BLaER1 treated with 17β-estradiol and CSF1 and Interleukin-3, amounts not matched to agents 10 nM and 100 nM (cell line): Measurements from ENCODE around the gene SMARCC2.
A peak's percentile ranks its signal among the peaks of the same experiment; 100 is the strongest.

Experiments used
- H3K27ac ChIP-seq, 11 experiments: shearing (Covaris generic); formaldehyde crosslinking; 2 replicates each; pipeline ENCODE4 v1.8.1; 2022
- H3K27me3 ChIP-seq, 11 experiments: shearing (Covaris generic); formaldehyde crosslinking; 2 replicates each; pipeline ENCODE4 v1.8.1; 2022
- H3K36me3 ChIP-seq, 11 experiments: shearing (Covaris generic); formaldehyde crosslinking; 2 replicates each; pipeline ENCODE4 v1.8.1; 2022
- H3K4me1 ChIP-seq, 10 experiments: shearing (Covaris generic); formaldehyde crosslinking; 2 replicates each; pipeline ENCODE4 v1.8.1; 2022
- H3K4me2 ChIP-seq, 11 experiments: shearing (Covaris generic); formaldehyde crosslinking; 2 replicates each; pipeline ENCODE4 v1.8.1; 2022
- H3K4me3 ChIP-seq, 10 experiments: shearing (Covaris generic); formaldehyde crosslinking; 2 replicates each; pipeline ENCODE4 v1.8.1; 2022
- H3K9ac ChIP-seq, 11 experiments: shearing (Covaris generic); formaldehyde crosslinking; 2 replicates each; pipeline ENCODE4 v1.8.1; 2022
- H3K9me3 ChIP-seq, 11 experiments: shearing (Covaris generic); formaldehyde crosslinking; replicated peaks in 1 of 11; 2 replicates each; pipeline ENCODE4 v1.8.1; 2022
- H4K20me1 ChIP-seq, 11 experiments: shearing (Covaris generic); formaldehyde crosslinking; 2 replicates each; pipeline ENCODE4 v1.8.1; 2022
- Cebpa-rat ChIP-seq, 11 experiments: shearing (Covaris generic); IDR thresholded peaks; 2 replicates each; pipeline ENCODE4 v1.8.1; 2022

Gene SMARCC2

DNA sequence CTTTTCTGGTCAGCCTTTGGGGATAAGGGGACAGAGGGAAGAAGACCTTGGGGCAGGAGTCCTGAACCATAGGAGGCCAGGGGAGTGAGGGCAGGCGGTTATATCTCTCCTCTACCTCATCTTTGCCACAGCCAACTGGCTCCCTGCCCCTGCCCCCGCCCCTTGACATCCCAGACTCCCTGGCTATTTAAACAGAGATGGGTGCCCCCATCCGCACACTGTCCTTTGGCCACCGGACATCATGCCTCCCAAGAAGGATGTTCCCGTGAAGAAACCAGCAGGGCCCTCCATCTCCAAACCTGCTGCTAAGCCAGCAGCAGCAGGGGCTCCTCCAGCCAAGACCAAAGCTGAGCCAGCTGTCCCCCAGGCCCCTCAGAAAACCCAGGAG, 35.6 kb downstream of the SMARCC2 start:
- Histone ChIP-seq H3K9me3 (no peaks in the 10 kb centered on the region), H3K9ac (peak overlapping the region; percentile 74 to 88 (median 84); a peak in 20 of 22 replicates), H3K4me1 (peaks cover 47 to 65% (median 54%) of the 10 kb centered on the region in 10 experiments), H3K27ac (peak overlapping the region in 9 of 11 experiments; percentile 84 to 92 (median 87); a peak in 15 of 22 replicates), H3K27me3 (no peaks in the 10 kb centered on the region), H3K36me3 (peaks cover 11 to 30% (median 17%) of the 10 kb centered on the region in 11 experiments), H4K20me1 (peaks cover 0 to 3% (median 0%) of the 10 kb centered on the region in 11 experiments; a peak in 4 of 22 replicates), H3K4me3 (peak overlapping the region; percentile 62 to 80 (median 72); a peak in 14 of 20 replicates), H3K4me2 (peak overlapping the region; percentile 88 to 100 (median 97))
- TF ChIP-seq Cebpa-rat (IDR thresholded peaks at IDR 0.05): no peak

DNA sequence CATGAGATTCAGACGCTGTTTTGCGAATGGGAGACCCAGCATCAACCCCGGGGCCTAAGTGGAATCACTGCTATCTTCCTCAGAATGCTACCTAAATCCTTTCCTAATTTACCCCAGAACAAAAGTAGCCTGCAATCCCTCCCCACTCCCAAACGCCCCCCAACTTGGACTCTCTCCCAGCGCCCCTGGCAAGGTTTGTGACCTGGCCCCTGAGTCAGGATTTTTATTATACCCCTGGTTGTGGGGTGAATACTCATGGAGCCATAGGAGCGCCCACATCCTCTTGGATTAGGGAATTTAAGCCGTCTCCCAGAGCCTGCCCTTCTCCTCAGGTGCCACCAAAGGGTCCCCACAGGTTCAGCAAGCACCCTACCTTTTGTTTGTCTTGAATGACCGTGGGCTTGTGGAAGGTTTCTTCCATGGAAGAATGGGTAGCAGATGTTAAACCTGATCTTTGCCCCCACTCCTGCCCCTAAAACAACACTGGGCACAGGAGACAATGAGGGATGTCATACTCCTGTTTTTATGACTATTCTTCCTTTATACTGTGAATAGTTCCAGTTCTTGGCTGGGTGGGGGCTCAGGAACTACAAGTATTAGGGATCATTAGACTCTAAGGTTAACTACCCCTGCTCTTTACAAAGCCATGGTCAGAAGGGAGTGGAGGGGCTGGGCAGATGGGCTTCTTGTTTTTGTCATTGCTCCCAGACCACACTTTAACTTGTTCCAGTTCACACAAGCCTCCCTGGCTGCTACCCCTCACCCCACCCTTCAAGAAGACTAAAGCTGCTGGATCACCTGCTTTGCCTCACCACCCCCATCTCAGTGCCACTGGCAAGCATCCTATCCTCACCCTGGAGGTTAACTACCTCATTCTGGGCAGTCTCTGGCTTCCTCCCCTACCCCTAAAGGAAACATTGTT, 36.3 kb downstream of the SMARCC2 start:
- H4K20me1 ChIP-seq: no peaks in the 10 kb centered on the region
- peak overlapping the region; percentile 75 to 92 (median 86) for H3K27ac ChIP-seq
- H3K4me1 ChIP-seq: peaks cover 47 to 65% (median 54%) of the 10 kb centered on the region in 10 experiments
- peak overlapping the region; percentile 74 to 88 (median 84) for H3K9ac ChIP-seq
- H3K9me3 ChIP-seq: no peaks in the 10 kb centered on the region
- peak overlapping the region; percentile 62 to 80 (median 72) for H3K4me3 ChIP-seq
- no peaks in the 10 kb centered on the region for H3K27me3 ChIP-seq
- peaks cover 11 to 30% (median 17%) of the 10 kb centered on the region in 11 experiments for H3K36me3 ChIP-seq
- TF ChIP-seq Cebpa-rat (IDR thresholded peaks at IDR 0.05): no peak
- H3K4me2 ChIP-seq: peak overlapping the region; percentile 88 to 100 (median 97)

DNA sequence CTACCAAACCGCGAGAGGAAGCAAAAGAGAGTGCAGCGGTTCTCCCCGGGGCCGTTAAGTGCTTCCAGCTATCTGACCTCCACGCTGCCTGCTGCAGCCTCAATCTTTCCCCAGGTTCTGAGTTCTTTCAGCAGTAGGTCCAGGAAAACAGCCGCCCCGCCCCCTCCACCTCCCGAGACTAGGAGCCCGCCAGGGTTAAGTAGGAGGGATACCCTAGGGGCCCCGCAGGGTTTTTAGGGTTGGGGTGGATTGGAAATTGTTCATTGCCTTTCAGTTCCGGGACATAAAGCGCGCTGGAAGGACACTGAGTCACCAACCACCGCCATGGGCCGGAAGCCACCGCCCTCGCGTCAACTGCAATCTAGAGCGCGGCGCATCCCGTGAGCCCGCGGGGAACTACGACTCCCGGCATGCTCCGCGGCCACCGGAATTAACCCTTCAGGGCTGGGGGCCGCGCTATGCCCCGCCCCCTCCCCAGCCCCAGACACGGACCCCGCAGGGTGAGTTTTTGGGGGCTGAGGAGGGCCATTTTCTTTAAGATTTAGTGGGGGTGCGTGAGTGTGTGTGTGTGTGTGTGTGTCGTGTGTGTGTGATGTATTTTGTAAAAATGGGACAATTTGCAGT, 37.0 kb downstream of the SMARCC2 start, which contains the start of gene MYL6B:
TSS of gene MYL6B (plus strand) at position 456 of the 624 bp plus-strand sequence. CDS start 1,332 bp downstream, outside the sequence.
- peak within 1 kb of the TSS; percentile 62 to 80 (median 72) for H3K4me3 ChIP-seq

DNA sequence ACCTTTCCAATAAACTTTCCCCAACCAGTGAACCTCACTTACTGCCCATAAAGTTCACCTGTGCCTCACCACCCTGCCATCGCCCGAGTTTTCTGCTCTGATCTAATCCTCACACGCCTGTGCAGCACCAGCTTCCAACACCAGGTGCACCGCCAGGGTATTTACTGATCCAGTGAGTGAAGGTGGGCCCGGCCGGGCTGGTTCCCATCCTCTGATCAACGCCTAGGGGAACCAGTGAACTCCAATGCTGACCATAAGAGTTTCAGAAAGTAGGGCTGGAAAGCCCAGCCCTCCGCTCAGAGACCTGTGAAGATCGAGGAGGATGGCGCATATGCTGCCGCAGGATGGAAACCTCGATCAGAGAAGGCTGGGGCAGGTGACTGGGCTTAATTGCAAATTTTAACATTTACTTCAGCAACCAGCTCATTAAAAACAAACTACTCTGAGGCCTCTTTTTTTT, 37.6 kb downstream of the SMARCC2 start:
- peak overlapping the region; percentile 74 to 88 (median 84) for H3K9ac ChIP-seq
- H3K27me3 ChIP-seq: no peaks in the 10 kb centered on the region
- H3K27ac ChIP-seq: peak overlapping the region; percentile 75 to 92 (median 86)
- no peaks in the 10 kb centered on the region for H3K9me3 ChIP-seq
- H3K4me2 ChIP-seq: peak overlapping the region; percentile 84 to 100 (median 95)
- TF ChIP-seq Cebpa-rat (IDR thresholded peaks at IDR 0.05): no peak
- peaks cover 11 to 30% (median 17%) of the 10 kb centered on the region in 11 experiments for H3K36me3 ChIP-seq
- H4K20me1 ChIP-seq: peaks cover 0 to 3% (median 0%) of the 10 kb centered on the region in 11 experiments; a peak in 1 of 22 replicates
- peak overlapping the region; percentile 62 to 80 (median 72) for H3K4me3 ChIP-seq
- peaks cover 42 to 62% (median 51%) of the 10 kb centered on the region in 10 experiments for H3K4me1 ChIP-seq

More for the DNA sequence above, 37.0 kb downstream of the SMARCC2 start, which contains the start of gene MYL6B:
- Histone ChIP-seq H3K4me1 (peaks cover 48 to 62% (median 54%) of the 10 kb centered on the region in 10 experiments), H3K36me3 (peaks cover 11 to 30% (median 17%) of the 10 kb centered on the region in 11 experiments), H3K9me3 (no peaks in the 10 kb centered on the region), H3K27me3 (no peaks in the 10 kb centered on the region), H3K27ac (peak within 1 kb of the TSS; percentile 75 to 92 (median 86)), H4K20me1 (no peaks in the 10 kb centered on the region), H3K4me2 (peak within 1 kb of the TSS; percentile 88 to 100 (median 97)), H3K9ac (peak within 1 kb of the TSS; percentile 74 to 88 (median 84))
- no peak for TF ChIP-seq Cebpa-rat (IDR thresholded peaks at IDR 0.05)

DNA sequence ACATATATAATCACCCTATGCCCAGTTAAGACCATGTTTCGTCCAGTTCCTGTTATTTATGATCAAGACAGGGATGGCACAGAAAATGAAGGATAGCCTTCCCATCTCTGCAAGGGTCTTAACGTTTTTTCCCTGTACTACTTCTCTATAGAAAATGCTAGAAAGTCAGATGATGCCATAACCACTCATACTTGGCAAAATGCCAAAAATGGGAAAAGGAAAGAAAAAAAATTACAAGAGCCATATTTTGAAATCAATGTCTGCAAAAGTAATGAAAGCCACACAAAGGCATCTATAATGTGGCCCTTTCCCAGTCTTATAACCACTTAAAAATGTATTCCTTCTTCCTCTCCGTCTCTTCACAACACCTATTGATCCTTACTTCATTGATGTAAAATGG, 38.7 kb downstream of the SMARCC2 start:
- Histone ChIP-seq H3K27ac (peak overlapping the region in 1 of 11 experiments; percentile 85; a peak in 1 of 22 replicates), H3K27me3 (no peaks in the 10 kb centered on the region), H3K36me3 (peaks cover 5 to 20% (median 12%) of the 10 kb centered on the region in 11 experiments), H3K9ac (no peak overlapping the region), H3K4me3 (no peak overlapping the region), H4K20me1 (peaks cover 0 to 3% (median 0%) of the 10 kb centered on the region in 11 experiments; a peak in 1 of 22 replicates), H3K4me2 (peak overlapping the region in 8 of 11 experiments; percentile 84 to 100 (median 96); a peak in 9 of 22 replicates), H3K4me1 (peaks cover 32 to 56% (median 42%) of the 10 kb centered on the region in 10 experiments), H3K9me3 (no peaks in the 10 kb centered on the region)
- no peak for TF ChIP-seq Cebpa-rat (IDR thresholded peaks at IDR 0.05)

DNA sequence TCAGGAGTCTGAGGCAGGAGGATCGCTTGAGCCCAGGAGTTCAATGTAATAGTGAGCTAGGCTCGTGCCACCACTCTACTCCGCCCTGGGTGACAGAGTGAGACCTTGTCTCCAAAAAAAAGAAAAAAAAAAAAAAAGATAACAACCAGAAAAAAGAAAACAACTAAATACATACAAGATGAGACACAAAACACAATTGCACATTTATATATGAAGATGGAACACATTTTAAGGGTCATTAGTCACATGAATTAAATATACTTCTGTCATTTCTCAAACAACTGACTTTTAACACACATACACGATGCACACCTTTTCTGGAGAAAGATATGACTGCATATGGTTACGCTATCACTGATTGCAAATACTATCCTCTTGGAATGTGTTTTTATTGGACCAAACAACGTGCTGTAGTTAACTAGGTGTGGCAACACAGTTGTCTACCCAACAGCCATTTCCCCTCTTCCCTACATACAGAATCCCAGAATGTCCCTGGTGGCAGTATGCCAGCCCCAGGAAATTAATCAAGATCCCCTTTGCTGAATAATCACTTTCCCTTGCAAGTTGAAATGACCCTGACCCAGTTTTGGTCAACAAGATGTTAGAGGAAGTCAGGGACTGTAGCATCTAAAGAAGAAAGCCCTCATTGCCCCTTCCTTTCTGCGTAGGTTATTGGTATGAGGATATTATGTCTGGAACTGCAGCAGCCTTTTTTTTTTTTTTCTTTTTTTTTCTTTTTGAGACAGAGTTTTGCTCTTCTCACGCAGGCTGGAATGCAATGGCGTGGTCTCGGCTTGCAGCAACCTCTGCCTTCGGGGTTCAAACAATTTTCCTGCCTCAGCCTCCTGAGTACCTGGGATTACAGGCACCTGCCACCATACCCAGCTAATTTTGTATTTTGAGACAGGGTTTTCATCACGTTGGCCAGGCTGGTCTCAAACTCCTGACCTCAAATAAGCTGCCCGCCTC, 42.5 kb downstream of the SMARCC2 start:
- H3K4me2 ChIP-seq: peak overlapping the region in 3 of 11 experiments; percentile 22 to 35 (median 28); a peak in 4 of 22 replicates
- H3K27ac ChIP-seq: no peak overlapping the region
- H3K9me3 ChIP-seq: no peaks in the 10 kb centered on the region

DNA sequence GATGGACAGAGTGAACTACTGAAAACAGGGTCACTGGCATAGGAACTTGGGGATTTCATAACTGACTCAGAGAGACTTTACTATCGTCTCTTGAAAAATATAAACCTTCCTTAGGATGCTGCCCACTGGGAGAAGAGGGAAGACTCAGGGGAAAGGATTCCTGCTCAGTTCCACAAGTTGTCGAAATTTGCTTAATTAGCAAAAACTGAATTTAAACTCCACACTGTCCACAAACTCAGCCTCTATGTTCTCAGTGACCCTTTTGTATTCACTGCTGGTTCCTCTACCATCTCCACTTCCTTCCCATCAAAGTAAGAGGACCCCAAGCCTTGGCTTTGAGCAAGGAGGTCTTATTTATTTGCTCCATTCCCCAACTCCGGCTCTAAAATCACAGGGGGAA, 44.1 kb downstream of the SMARCC2 start:
- Histone ChIP-seq H3K36me3 (peaks cover 48 to 55% (median 53%) of the 10 kb centered on the region in 11 experiments), H3K4me1 (peaks cover 0 to 57% (median 18%) of the 10 kb centered on the region in 10 experiments; a peak in 13 of 20 replicates), H3K27me3 (no peaks in the 10 kb centered on the region), H4K20me1 (peaks cover 0 to 20% (median 5%) of the 10 kb centered on the region in 11 experiments; a peak in 7 of 22 replicates), H3K9me3 (no peaks in the 10 kb centered on the region), H3K9ac (no peak overlapping the region), H3K4me3 (no peak overlapping the region), H3K27ac (no peak overlapping the region), H3K4me2 (no peak overlapping the region)
- no peak for TF ChIP-seq Cebpa-rat (IDR thresholded peaks at IDR 0.05)

More for the DNA sequence above, 42.5 kb downstream of the SMARCC2 start:
- TF ChIP-seq Cebpa-rat (IDR thresholded peaks at IDR 0.05): no peak
- Histone ChIP-seq H3K4me1 (peaks cover 8 to 58% (median 29%) of the 10 kb centered on the region in 10 experiments), H4K20me1 (peaks cover 0 to 18% (median 5%) of the 10 kb centered on the region in 11 experiments; a peak in 7 of 22 replicates), H3K9ac (no peak overlapping the region), H3K27me3 (no peaks in the 10 kb centered on the region), H3K36me3 (peaks cover 36 to 40% (median 37%) of the 10 kb centered on the region in 11 experiments), H3K4me3 (no peak overlapping the region)
